Hematopoietic multipotent progenitor cell (in vitro differentiated cells): ENCODE results near the gene VHLL. TPM values are rescaled to one million over a fixed set of nuclear protein-coding genes. Genes with fewer than 3 reads are reported as not detected.
A peak's percentile ranks its signal among the peaks of the same experiment; 100 is the strongest.
"Not testable (repeated sequence)": the region's sequence is repeated elsewhere in the genome, so short reads cannot be mapped to it uniquely, and the experiment has no call there.

Experiments
- DNase-seq, 3 donors: peaks; one replicate each; pipeline ENCODE4 v3.0.0-alpha.2; 2011 to 2015; ENCODE audit warnings: low read depth in 2 of 3, low spot score in 2 of 3
- total RNA-seq: library from RNA; depleted of rRNA; stranded (reverse); fragments of >200 nt; gene quantifications from one replicate; pipeline ENCODE4 v1.2.3, GENCODE V29; 2012

VHLL gene
- not detected for total RNA-seq

DNA sequence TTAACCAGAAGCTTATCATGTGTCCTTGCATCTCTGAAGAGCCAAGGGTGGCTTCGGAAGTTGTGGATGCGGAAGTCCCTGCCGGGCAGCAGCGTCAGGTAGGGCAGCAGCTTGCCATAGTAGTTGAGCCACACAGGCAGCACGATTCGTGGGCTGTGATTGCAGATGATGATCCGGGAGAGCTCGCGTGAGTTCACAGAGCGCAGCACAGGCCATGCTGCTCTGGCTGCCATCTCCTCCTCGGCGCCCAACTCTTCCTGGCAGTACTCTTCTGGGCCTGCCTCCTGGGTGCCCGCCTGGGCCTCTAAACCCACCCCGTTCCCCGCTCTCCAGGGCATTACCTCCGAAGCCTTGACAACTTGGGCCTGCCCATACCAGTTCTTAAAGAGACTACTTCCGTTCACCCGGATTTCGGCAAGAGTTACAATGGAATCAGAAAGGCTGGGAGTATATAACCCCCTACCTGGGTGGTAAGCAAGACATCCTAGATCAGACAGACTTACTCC, at the start of gene VHLL:
TSS of gene VHLL (minus strand) at position 456 of the 506 bp plus-strand sequence. CDS start at position 338, 118 bp downstream.
- DNase-seq: no peak

DNA sequence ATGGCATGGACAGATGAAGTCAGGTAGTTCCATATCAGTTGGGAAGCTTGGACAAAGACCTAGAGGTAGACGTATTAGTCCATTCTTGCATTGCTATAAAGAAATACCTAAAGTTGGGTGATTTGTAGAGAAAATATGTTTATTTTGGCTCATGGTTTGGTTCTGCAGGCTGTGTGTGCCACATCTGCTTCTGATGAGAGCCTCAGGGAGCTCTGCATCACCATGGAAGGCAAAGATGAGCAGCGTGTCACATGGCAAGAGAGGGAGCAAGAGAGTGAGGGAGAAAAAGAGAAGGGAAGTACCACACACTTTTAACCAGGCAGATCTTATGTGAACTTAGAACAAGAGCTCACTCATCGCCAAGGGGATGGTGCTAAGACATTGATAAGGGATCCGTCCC, 48.2 kb upstream of the VHLL start:
- DNase-seq: no peak

DNA sequence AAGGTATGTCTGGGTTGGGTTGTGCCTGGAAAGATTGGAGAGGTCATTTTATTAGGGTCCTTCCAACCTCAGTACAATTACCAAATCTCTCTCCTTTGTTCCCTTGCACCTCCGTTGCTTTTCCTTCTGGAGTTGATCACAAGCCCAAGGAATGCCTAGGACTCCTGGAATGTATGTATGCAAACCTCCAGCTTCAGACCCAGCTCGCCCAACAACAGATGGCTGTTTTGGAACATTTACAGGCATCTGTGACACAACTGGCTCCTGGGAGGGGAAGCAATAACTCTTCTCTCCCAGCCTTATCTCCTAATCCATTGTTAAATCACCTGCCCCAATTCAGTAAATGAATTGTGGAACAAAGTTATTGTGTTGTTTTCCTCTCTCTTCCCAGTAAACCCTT, 47.5 kb upstream of the VHLL start:
- no peak for DNase-seq

DNA sequence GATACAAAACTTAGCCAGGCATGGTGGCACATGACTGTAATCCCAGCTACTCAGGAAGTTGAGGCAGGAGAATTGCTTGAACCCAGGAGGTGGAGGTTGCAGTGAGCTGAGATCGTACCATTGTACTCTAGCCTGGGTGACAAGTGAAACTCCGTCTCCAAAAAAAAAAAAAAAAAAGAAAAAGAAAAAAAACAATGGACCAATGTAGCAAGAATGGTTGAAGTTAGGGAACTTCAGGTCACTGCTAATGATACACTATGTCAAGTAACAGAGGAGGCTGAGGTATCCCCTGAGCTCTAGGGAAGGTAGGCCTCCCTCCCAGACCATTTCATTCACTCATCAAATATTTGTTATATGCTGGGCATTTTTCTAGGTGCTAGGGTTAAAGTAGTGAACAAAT, 46.9 kb upstream of the VHLL start:
- not testable (repeated sequence) for DNase-seq

DNA sequence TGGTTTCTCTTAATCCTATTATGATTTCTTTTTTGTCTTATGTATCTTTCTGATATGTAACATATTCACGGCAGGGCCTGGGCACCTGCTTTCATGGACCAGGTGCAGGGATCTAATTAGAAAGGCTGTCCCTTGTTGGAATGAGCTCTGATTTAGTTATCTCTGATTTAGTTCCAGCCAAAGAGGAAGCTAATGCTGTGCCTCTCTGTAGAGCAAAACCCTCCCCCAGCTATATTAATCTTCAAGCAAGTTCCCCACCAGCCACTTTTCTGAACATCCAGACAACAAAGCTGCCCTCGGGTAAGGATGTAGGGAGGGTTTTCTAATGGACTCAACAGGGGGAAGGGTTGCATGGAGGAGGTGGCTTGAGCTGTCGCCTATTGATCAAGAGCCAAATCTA, 45.3 kb upstream of the VHLL start:
- no peak for DNase-seq

DNA sequence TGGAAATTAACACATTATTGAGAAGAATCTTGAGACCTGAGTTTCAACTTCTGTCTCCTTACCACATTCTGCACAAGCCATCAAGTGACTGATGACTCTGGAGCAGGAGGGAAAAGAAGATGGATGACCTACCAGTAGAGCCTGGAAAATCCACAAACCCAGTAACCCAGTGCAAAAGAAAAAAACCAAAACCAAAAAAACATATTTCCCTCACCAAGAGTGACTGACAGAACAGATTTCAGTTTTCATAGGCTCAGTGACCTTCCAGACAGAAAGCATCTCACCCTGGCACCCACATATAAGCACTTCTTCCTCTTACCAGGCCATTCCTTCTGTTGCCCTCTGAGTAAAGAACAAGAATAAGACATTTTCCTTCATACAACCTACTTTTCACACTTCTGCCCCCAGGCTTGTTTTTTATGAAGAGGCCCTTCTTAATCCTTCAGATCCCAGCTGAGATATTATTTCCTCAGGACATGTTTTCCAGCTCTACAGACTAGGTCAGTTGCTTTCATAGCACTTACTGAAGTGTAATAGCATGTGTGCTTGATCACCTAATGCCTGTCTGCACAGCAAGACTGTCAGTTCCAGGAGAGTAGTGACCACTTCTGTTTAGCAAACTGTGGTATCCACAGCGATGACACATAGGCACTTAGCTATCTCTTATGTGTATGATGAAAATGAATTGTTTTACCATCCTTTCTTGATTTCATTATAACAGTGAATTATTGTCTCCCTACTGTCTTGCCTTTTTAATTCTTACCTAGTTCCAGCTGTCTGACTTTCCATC, 43.3 kb upstream of the VHLL start:
- no peak for DNase-seq

DNA sequence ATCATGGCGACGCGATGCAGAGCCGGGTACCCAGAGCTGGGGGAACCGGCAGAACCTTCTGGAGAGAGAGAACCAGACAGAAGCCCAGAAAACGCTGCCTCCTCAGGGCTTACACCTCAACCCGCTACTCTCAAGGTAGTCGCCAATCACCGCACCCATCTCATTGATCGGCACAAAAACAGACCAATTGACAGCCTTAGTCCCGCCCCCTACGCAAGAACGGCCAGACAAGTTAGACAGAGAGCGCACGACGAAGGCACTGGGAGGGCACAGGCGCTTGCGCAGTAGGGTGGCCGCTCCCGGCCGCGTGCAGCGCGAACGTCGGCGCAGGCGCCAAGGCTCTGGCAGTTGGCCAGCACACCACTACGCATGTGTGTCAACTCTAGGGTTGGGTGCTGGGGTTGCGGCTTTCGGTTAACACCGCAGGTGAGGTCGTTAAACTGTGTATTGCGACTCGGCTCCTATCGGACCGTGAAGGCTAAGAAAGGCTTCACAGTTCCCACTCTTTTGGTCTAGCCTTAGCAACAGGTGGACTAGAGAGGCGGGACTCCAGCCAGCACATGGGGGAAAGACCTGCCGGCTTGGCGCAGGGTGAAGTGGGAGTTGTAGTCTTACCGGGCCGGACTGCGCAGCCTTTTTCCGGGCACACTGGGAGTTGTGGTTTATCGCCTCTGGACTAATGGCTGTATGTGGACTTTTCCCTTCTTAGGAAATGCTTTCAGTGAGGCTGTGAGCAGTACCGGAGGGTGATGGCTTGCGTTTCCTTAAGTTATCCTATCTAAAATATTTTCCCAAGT, 39.3 kb upstream of the VHLL start, which contains the start of the genes CCT3 and TSACC:
TSS of gene CCT3 (minus strand) at position 113 of the 797 bp plus-strand sequence. CDS start at position 5, 108 bp downstream.
TSS of gene TSACC (plus strand) at position 347 of the 797 bp plus-strand sequence. CDS start 1,232 bp downstream, outside the sequence.
- peak; percentile 99 to 100 (median 100) for DNase-seq

DNA sequence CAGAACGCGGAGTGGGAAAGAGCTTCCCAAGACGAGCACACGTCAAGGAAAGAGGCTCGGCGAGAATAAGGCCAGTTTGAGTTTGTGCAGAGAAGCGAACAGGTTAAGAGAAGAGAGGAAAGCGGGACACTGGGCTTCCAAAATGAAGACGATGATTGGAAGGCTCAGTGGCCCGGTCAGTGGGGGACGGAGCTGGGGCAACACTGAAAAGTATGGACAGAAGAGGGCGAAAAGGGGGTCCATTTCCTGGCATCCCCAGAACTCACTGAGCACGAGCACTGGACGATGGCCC, 38.7 kb upstream of the VHLL start:
- DNase-seq: no peak

DNA sequence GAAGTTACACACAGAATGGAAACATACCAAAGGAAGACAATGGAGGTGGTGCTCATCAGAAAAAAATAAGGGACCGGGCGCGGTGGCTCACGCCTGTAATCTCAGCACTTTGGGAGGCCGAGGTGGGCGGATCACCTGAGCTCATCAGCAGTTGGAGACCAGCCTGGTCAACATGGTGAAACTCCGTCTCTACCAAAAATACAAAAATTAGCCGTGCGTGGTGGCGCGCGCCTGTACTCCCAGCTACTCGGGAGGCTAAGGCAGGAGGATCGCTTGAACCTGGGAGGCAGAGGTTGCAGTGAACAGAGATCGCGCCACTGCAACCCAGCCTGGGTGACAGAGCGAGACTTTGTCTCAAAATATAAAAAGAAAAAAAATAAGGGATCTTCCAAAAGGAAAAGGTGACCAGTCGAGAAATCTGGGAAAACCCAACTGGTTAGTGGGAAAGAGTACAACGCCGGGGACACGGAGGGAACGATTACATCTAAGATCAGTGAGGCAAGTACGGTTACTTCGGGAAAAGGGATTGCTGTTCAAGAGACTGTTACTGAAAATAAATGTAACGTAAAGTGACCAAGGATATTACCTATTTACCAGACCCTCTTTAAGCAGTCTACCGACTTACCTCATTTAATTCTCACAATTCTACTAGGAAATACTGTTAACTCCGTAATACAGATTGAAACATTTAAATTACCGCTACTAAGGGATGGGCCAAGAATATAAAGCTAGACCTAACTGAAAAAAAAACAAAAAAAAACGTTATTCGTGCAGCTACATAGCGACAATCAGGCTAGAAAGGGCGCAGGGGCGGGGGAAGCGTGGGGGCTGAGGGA, 38.2 kb upstream of the VHLL start:
- DNase-seq: no peak

DNA sequence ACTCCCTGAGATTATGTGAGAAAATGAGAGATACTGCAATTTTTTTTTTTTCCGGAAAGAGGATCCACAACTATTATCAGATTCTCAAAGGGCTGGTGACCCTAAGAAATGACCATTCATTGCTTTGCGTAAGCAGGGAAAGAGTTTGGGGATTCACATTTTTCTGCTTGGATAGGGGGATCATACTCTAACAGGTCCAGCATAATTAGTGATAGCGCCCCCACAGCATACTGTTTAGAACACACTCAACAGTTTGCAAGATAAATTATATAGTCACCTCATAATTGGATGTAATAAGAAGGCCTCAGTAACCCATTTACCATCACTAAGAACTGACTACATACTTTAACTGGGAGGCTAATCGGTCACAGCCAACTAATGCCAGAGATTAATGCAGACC, 37.1 kb upstream of the VHLL start:
- DNase-seq: peak in 2 of 3 donors; percentile 6 to 36

DNA sequence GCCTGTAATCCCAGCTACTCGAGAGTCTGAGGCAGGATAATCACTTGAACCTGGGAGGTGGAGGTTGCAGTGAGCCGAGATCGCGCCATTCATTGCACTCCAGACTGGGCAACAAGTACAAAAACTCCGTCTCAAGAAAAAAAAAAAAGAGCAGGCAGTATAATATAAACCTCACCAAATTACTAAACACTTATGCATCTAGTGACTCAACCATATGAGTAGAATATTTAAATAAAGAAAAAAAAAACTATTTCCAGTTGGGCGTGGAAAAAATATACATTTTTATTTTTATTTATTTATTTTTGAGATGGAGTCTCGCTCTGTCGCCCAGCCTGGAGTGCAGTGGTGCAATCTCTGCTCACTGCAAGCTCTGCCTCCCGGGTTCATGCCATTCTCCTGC, 24.1 kb upstream of the VHLL start:
- DNase-seq: not testable (repeated sequence)

DNA sequence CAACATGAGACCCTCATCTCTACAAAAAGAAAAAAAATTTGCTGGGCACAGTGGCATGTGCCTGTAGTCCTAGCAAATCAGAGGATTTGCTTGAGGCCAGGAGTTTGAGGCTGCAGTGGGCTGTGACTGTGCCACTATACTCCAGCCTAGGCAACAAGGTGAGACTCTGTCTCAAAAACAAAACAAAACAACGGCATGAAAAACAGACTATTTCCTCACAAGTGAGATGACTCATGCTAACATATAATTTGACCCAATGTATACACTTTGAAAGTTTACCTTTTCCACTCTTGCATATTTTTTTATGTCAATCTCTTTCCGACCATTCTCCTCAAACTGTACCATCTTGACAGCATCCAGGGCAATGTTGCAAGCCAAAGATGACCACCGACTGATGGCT, 21.5 kb upstream of the VHLL start:
- DNase-seq: no peak

DNA sequence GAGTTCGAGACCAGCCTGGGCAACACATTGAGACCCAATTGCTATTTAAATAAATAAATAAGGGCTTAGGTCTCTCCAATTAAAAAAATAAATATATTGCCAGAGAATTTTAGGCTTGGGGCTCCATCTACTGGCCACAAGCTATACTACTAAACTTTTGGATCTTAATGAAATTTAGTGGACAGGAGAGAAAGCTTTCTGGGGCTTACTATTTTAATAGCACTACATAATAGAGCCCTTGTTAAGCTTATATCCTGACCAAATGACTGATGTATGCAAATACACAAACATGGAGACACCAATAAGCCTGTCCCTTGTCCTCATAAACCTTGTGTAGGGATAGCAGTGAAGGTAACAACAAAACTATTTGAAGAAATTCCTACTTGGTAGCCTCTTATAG, 20.6 kb upstream of the VHLL start:
- peak in 2 of 3 donors; percentile 33 to 68 for DNase-seq

DNA sequence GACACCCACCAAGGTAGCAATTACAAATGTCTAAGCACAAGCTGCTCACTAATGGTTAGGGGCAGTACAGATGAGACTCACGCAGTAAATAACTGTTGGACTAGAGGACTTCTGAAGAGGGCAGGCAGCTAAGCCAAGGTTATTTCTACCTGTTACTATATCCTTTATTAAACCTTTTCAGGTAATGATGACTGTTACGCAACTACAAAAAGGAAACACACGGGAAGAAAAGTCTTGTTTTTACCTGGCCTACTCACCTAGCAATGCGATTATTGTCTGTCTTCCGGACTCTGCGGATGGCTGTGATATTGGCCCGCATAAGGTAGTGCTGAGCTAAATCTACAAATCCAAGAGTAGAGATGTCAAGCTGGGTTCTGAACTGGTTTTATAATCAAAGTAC, 17.8 kb upstream of the VHLL start:
- DNase-seq: no peak

DNA sequence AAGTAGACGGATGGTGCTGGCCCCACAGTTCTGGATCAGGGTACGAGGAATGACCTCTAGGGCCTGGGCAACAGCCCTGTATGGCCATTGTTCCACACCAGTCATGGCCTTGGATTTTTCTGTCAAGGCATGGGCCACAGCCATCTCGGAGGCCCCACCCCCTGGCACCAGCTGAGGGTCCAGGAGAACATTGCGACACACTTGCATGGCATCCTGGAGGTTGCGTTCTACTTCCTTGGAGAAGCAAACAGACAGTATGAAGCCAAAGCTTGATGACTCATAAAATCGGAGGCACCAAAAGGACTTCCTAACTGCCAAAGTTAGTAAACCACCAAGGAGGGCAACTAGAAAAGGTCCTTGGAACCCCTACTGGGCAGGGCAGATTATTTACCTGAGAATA, 11.9 kb upstream of the VHLL start:
- no peak for DNase-seq

DNA sequence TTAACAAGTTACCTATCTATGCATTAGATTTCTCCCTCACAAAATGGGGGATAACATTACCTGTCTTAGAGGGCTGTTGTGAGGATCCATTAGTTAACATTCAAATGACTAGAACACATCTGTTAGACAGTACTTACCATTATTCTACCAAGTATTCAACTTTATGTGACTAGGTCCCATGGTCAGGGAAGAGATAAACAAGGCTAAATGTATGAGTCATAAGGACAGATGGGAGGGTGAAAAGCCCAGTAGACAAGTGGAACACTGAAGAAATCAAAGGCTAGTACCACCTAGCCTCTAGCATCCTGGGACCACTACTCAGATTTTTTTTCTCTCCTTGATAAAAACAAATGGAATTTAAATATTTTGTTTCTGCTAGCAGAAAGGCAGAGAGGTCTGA, 9.0 kb upstream of the VHLL start:
- DNase-seq: no peak

DNA sequence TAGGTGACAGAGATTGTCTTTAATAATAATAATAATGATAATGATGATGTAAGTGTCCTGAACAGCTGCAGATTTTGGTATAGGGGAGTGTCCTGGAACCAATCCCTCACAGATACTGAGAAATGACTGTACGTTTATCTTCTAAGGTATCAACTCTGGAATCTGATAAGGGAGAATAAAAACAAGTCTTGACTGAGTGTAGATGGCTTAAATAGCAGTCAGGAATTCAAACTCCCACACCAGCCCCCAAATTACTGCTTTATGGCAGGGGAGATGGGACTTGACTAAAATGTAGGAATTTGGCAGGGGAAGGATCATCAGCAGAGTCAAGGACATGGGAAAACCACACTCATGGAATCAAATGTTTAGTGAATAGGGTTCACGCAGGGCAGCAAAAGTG, 6.1 kb upstream of the VHLL start:
- no peak for DNase-seq

DNA sequence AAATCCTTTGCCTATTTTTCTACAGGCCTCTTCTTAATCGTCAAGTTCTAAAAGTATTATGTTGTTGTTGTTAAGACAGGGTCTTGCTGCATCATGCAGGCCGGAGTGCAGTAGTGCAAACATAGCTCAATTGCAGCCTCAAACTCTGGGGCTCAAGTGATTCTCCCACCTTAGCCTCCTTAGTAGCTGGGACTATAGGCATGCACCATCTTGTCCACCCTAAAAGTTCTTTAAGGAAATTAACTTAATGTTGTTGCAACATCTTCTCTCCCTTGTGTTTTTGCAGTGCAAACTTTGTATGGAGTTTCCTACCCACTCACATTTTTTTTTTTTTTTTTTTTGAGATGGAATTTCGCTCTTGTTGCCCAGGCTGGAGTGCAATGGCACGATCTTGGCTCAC, 4.1 kb upstream of the VHLL start:
- no peak for DNase-seq

DNA sequence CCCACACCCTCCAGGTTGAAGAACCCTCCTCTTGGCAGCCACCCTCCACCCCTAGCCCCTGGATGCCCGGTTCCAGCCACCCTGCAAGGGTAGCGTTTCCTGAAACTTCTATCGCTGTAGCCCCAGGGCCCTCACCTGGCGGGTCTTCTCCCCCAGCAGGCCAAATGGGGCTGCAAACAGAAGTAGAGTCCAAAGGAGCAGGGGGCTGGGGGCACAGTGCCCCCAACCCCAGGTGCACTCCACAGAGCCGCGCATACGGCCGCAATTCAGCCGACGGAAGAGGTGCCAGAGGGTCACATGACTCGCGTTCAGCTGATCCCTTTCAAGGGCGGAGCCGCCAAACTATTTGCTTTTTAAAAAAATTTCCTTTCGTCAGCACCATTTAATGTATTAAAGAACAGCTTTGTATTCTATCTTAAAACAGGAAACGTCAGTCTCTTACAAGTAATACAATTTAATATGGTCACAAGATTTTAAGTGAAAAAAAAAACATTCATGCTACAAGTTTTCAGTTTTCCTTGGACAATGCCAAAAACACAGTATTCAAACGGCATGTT, 3.6 kb downstream of the VHLL start, which contains the start of gene GLMP:
TSS of gene GLMP (minus strand) at position 289 of the 557 bp plus-strand sequence. CDS start at position 255, 34 bp downstream.
- DNase-seq: peak; percentile 19 to 62 (median 47)

DNA sequence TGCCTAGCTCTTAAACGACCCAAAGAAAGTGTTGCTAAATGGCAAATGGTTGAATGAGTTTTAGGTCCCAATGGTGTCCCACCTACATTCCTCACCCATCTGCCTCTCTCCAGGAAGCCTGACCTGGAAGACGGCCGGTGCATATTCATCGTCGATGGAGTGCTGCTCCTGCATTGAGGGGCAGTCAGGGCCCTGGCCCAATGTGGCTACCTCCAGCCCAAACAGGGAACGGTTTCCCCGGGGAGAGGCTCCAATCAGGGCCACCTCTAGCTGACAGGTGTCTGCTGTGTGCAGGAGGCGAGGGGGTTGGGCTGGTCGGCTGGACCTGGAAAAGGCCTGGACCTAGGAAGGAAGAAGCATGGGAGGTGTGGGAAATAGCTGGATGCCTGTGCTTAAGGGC, 5.2 kb downstream of the VHLL start:
- no peak for DNase-seq

DNA sequence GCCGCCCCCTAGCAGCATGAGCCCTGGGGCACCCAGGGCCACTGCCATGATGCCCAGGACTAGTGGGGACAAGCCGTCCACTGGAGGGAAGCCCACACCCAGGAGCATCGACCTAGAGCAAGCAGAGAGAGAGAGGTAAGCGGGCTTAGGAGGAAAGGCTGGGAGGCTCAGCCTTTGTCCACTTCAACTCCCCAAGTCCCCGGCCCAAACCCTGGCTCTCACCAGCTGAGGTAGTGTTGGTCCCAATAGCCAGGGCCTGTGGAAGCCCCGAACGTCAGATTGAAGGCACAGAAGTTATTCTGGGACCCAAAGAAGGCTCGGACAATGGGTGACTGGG, 6.0 kb downstream of the VHLL start:
- DNase-seq: no peak
